Measurements from ENCODE around the gene SLX4.
"Not testable (repeated sequence)": the region's sequence is repeated elsewhere in the genome, so short reads cannot be mapped to it uniquely, and the experiment has no call there.

SLX4 gene

GRCh38 chr16:3611146-3611975 is at the start of gene SLX4:
SLX4 (minus strand) TSS chr16:3611606; CDS start chr16:3608964, 2,642 bp downstream.
- peak; percentile 87 to 90 for DNase-seq

- no peak for DNase-seq
Observed at GRCh38 chr16:3659251-3659650, 47.8 kb upstream of the SLX4 start.

- DNase-seq: no peak
Observed at GRCh38 chr16:3656491-3657468, 45.4 kb upstream of the SLX4 start.

GRCh38 chr16:3656160-3656490 is 44.7 kb upstream of the SLX4 start:
- not testable (repeated sequence) for DNase-seq

GRCh38 chr16:3655396-3656159 is 44.2 kb upstream of the SLX4 start:
- no peak for DNase-seq

- DNase-seq: no peak
Observed at GRCh38 chr16:3655030-3655395, 43.6 kb upstream of the SLX4 start.

GRCh38 chr16:3654249-3654991 is 43.0 kb upstream of the SLX4 start, which contains the start of gene DNASE1:
DNASE1 (plus strand) TSS chr16:3654691; CDS start chr16:3655374, 683 bp downstream.
- peak; percentile 58 to 63 for DNase-seq

- no peak for DNase-seq
Observed at GRCh38 chr16:3652373-3653195, 41.2 kb upstream of the SLX4 start.

GRCh38 chr16:3651461-3652372 is 40.3 kb upstream of the SLX4 start:
- DNase-seq: no peak

GRCh38 chr16:3650631-3651265 is 39.3 kb upstream of the SLX4 start:
- no peak for DNase-seq

GRCh38 chr16:3646348-3646920 is 35.0 kb upstream of the SLX4 start:
- no peak for DNase-seq

- no peak for DNase-seq
Observed at GRCh38 chr16:3645504-3646347, 34.3 kb upstream of the SLX4 start.

- no peak for DNase-seq
Observed at GRCh38 chr16:3645108-3645503, 33.7 kb upstream of the SLX4 start.

GRCh38 chr16:3643095-3643730 is 31.8 kb upstream of the SLX4 start:
- DNase-seq: no peak

GRCh38 chr16:3642397-3643094 is 31.1 kb upstream of the SLX4 start:
- DNase-seq: no peak

GRCh38 chr16:3641801-3642396 is 30.5 kb upstream of the SLX4 start:
- DNase-seq: no peak
